K562 (cell line): ENCODE measurements around the gene SFT2D2. TPM values are rescaled to one million over a fixed set of nuclear protein-coding genes. Genes with fewer than 3 reads are reported as not detected.

Experiments used
- ATAC-seq: fragments of 200-7000 bp; cut with Tn5 transposase; 3 replicates; pipeline ENCODE4 v1.9.1; 2020; ENCODE audit warnings: moderate library complexity
- BruUV-seq: library from RNA; stranded (reverse); fragments of 400-500 nt; replicated peaks from 2 replicates; lab custom pipeline; 2021; lab: Mats Ljungman, UMichigan
- CTCF ChIA-PET: fragments of 300-600 bp; formaldehyde crosslinking; extraction: SDS; loops from one replicate; lab custom pipeline; 2021; ENCODE audit warnings: low intra/inter-chr PET ratio; lab: Yijun Ruan, JAX
- POLR2A ChIA-PET: fragments of 300-600, 350-650 bp; sonication (Branson Sonifier 250); formaldehyde crosslinking; extraction: SDS; loops from one replicate; lab custom pipeline; 2021; ENCODE audit warnings: antibody characterized with exemption, inconsistent platforms; lab: Yijun Ruan, JAX
- DNase-seq, 4 experiments: peaks; one replicate each; pipeline versions ENCODE4 v3.0.0 to v3.0.0-alpha.2; 2011 to 2018; ENCODE audit warnings: low spot score in 3 of 4, mixed read lengths in 3 of 4; ENCODE audit errors: extremely low read depth in 1 of 4
- FAIRE-seq: peaks from 2 replicates; lab custom pipeline; 2011; peaks lifted over from hg19 to GRCh38; lab: Jason Lieb, UNC
- H2AFZ ChIP-seq: 2 replicates; pipeline ENCODE4 v1.6.0; 2011; ENCODE audit warnings: low read depth, low read length, control low read depth, inconsistent platforms
- H3K27ac ChIP-seq: fragments of 200-600 bp; 3 replicates; pipeline ENCODE4 v1.8.0; 2011; ENCODE audit warnings: low read depth, mild to moderate bottlenecking, control low read depth, inconsistent platforms, low read length, moderate library complexity, mixed read lengths; ENCODE audit errors: extremely low read depth
- H3K27me3 ChIP-seq, 2 experiments: fragments of 300-600 bp in 1 of 2; 2 replicates in 1 of 2; 3 replicates in 1 of 2; pipeline versions ENCODE4 v1.6.0 to v1.8.0; 2011; ENCODE audit warnings: inconsistent platforms in 2 of 2, low read length in 2 of 2, mild to moderate bottlenecking in 1 of 2, mixed read lengths in 1 of 2, moderate library complexity in 1 of 2; ENCODE audit not compliant: control insufficient read depth in 2 of 2, insufficient read depth in 2 of 2
- H3K36me3 ChIP-seq: fragments of 300-600 bp; 3 replicates; pipeline ENCODE4 v1.8.0; 2011; ENCODE audit warnings: mild to moderate bottlenecking, low read length, inconsistent platforms; ENCODE audit not compliant: control insufficient read depth, insufficient read depth
- H3K4me1 ChIP-seq, 2 experiments: fragments of 200-600 bp in 1 of 2; replicated peaks in 1 of 2; 2 replicates in 1 of 2; 3 replicates in 1 of 2; pipeline versions ENCODE4 v1.5.1 to v1.8.0; 2011; ENCODE audit warnings: inconsistent platforms in 2 of 2, low read length in 2 of 2, mild to moderate bottlenecking in 1 of 2, mixed read lengths in 1 of 2, moderate library complexity in 1 of 2; ENCODE audit not compliant: control insufficient read depth in 2 of 2, insufficient read depth in 2 of 2
- H3K4me2 ChIP-seq: 2 replicates; pipeline ENCODE4 v1.6.1; 2011; ENCODE audit warnings: low read length, control low read depth, inconsistent platforms, mixed read lengths; ENCODE audit not compliant: insufficient read depth
- H3K4me3 ChIP-seq: fragments of 200-600 bp; sonication (generic), shearing (Covaris generic); 2 replicates; pipeline ENCODE4 v1.5.1; 2016; ENCODE audit warnings: control low read depth, inconsistent platforms
- H3K79me2 ChIP-seq: fragments of 200-600 bp; 3 replicates; pipeline ENCODE4 v1.8.0; 2011; ENCODE audit warnings: low read length, inconsistent platforms; ENCODE audit not compliant: control insufficient read depth, insufficient read depth
- H3K9ac ChIP-seq, 2 experiments: 2 replicates each; pipeline versions ENCODE4 v1.6.0 to v1.6.1; 2011; ENCODE audit warnings: low read depth in 2 of 2, low read length in 2 of 2, control low read depth in 1 of 2, inconsistent platforms in 1 of 2, mild to moderate bottlenecking in 1 of 2, mixed read lengths in 1 of 2; ENCODE audit not compliant: insufficient read depth in 1 of 2
- H3K9me1 ChIP-seq: one replicate; pipeline ENCODE4 v1.6.0; 2011; ENCODE audit warnings: inconsistent platforms, mild to moderate bottlenecking, low read length, moderate library complexity; ENCODE audit not compliant: control insufficient read depth, insufficient read depth
- H3K9me3 ChIP-seq: replicated peaks from 2 replicates; pipeline ENCODE4 v1.5.1; 2011; ENCODE audit warnings: low read depth, low read length, inconsistent platforms; ENCODE audit not compliant: control insufficient read depth, insufficient read depth
- H4K20me1 ChIP-seq: replicated peaks from 2 replicates; pipeline ENCODE4 v1.6.1; 2011; ENCODE audit warnings: low read length, inconsistent platforms, mixed read lengths; ENCODE audit not compliant: control insufficient read depth, insufficient read depth
- DEAF1 ChIP-seq: fragments of 450-650 bp; formaldehyde crosslinking; IDR thresholded peaks from 2 replicates; pipeline ENCODE4 v1.4.0; 2020; ENCODE audit warnings: mild to moderate bottlenecking, moderate library complexity
- FOXK2 ChIP-seq, 2 experiments: fragments of 450-650 bp; IDR thresholded peaks in 1 of 2; conservative IDR thresholded peaks in 1 of 2; 2 replicates each; pipeline ENCODE4 v1.6.1; 2016; ENCODE audit warnings: low read depth in 2 of 2, mild to moderate bottlenecking in 1 of 2
- FOXM1 ChIP-seq, 2 experiments: fragments of 450-650 bp in 1 of 2; sonication (generic) in 1 of 2; formaldehyde crosslinking in 1 of 2; IDR thresholded peaks; 2 replicates each; pipeline versions ENCODE4 v1.6.1 to v1.9.0; 2017 to 2022; ENCODE audit warnings: low read depth in 2 of 2, mild to moderate bottlenecking in 2 of 2, missing genetic modification reagents in 1 of 2, moderate library complexity in 1 of 2
- GMEB1 ChIP-seq: fragments of 250-450 bp; sonication (Bioruptor Pico); IDR thresholded peaks from 2 replicates; pipeline ENCODE4 v1.4.0; 2020; ENCODE audit warnings: mild to moderate bottlenecking
- HOMEZ ChIP-seq: fragments of 250-450 bp; sonication (Bioruptor Pico); IDR thresholded peaks from 2 replicates; pipeline ENCODE4 v1.4.0; 2020; ENCODE audit warnings: mild to moderate bottlenecking, moderate library complexity
- ILK ChIP-seq: fragments of 450-650 bp; IDR thresholded peaks from 2 replicates; pipeline ENCODE4 v1.6.1; 2016; ENCODE audit warnings: missing genetic modification characterization, low read depth, mild to moderate bottlenecking, missing compliant biosample characterization, moderate library complexity, borderline replicate concordance
- MCM3 ChIP-seq: fragments of 450-650 bp; IDR thresholded peaks from 2 replicates; pipeline ENCODE4 v1.6.1; 2016
- NCOA1 ChIP-seq: fragments of 450-650 bp; IDR thresholded peaks from 2 replicates; pipeline ENCODE4 v1.6.1; 2016; ENCODE audit warnings: low read depth
- TAF15 ChIP-seq: fragments of 200-400 bp; formaldehyde crosslinking; IDR thresholded peaks from 2 replicates; pipeline ENCODE4 v1.6.1; 2017; ENCODE audit warnings: mild to moderate bottlenecking, low read depth, low read length, moderate library complexity
- ZNF280B ChIP-seq: fragments of 250-450 bp; sonication (Bioruptor Pico); IDR thresholded peaks from 2 replicates; pipeline ENCODE4 v1.5.1; 2021; ENCODE audit warnings: mild to moderate bottlenecking
- ZNF707 ChIP-seq: fragments of 250-450 bp; sonication (Bioruptor Pico); conservative IDR thresholded peaks from 2 replicates; pipeline ENCODE4 v1.8.0; 2022; ENCODE audit warnings: inconsistent platforms, mild to moderate bottlenecking, moderate library complexity
- WGBS: fragments of 100-300 bp; shearing (Covaris generic); methylation state at CpG from one replicate; pipeline ENCODE4 v1.1.6; 2016; ENCODE audit warnings: low coverage, mixed read lengths; ENCODE audit not compliant: insufficient coverage; ENCODE audit errors: missing lambda C conversion rate; 5-methylcytosine and 5-hydroxymethylcytosine counted together
- in situ Hi-C: fragments of 300-500 bp; cut with MboI; formaldehyde crosslinking; loops from 4 replicates; pipeline ENCODE4 v1.15.0; 2018; ENCODE audit warnings: inconsistent platforms, mixed read lengths
- intact Hi-C: fragments of 100-400 bp; cut with micrococcal nuclease; formaldehyde crosslinking; loops from 2 replicates; pipeline ENCODE4 v1.14.2; 2022
- polyA plus RNA-seq, 8 experiments: library from polyadenylated mRNA; depleted of rRNA in 4 of 8; stranded (reverse) in 5 of 8; unstranded in 3 of 8; fragments of >200 nt; fragmentation: Nextera tagmentation in 2 of 8; fragmentation: Illumina TruSeq in 1 of 8; extraction: Ambion mirVana in 2 of 8; extraction: Trizol in 1 of 8; gene quantifications; 2 replicates each; pipeline versions ENCODE4 v1.2.1 to v1.2.3, GENCODE V29; 2011 to 2014; ENCODE audit warnings: inconsistent platforms in 1 of 8, missing spikeins in 1 of 8
- total RNA-seq, 7 experiments: library from RNA; depleted of rRNA in 6 of 7; stranded (reverse); fragments of >200 nt in 6 of 7; fragmentation: Illumina TruSeq in 2 of 7; extraction: Trizol in 2 of 7; gene quantifications; 2 replicates each; pipeline versions ENCODE4 v1.2.1 to v1.2.3, GENCODE V29; 2011 to 2021; ENCODE audit warnings: low replicate concordance in 1 of 7
- TF ChIP-seq, protein P1 (sequence below): fragments of 250-450 bp; sonication (Bioruptor Pico); IDR thresholded peaks from 2 replicates; pipeline ENCODE4 v1.8.0; 2022; ENCODE audit warnings: moderate library complexity, mild to moderate bottlenecking, inconsistent platforms

Gene SFT2D2
- total and polyA plus RNA-seq, 9 of the 15 experiments (the other 6 are each of a cell fraction or from before 2014, with no cell fraction given), result 3.4 to 50.1 (median 21.6) TPM

GRCh38 chr1:168281603-168282325 is 56.0 kb downstream of the SFT2D2 start:
- Histone ChIP-seq H3K36me3 (no peaks in the 10 kb centered on the region), H3K9me1 (no peaks in the 10 kb centered on the region), H3K4me3 (no peak overlapping the region), H3K4me2 (peak overlapping the region; percentile 13; the same call in 1 of the 2 replicates), H3K9me3 (no peaks in the 10 kb centered on the region), H3K4me1 (peaks cover 5 to 36% of the 10 kb centered on the region in 2 experiments; a peak in 4 of 5 replicates), H3K27me3 (no peaks in the 10 kb centered on the region), H3K9ac (no peak overlapping the region), H4K20me1 (peaks cover 10% of the 10 kb centered on the region; the same call in 1 of the 2 replicates), H2AFZ (no peak overlapping the region), H3K79me2 (no peaks in the 10 kb centered on the region), H3K27ac (no peak overlapping the region)
- peak; percentile 90 for FAIRE-seq
- peak; percentile 74 for ATAC-seq
- ChIA-PET POLR2A (interaction anchor here (0.6 to 2.8 kb wide), 3 partner anchors 12 to 28 kb away, joined by 3 to 14 read pairs (median 3); no protein-coding TSS in a partner anchor), CTCF (no interaction called here)
- DNase-seq, result peak; percentile 55 to 75 (median 57)
- WGBS, result 3% methylated on average over 11 of the region's 11 CpGs
- intact Hi-C loops, result no loop called here
- no TSS peak for BruUV-seq
- in situ Hi-C loops, result no loop called here
- no peak for TF ChIP-seq GMEB1 (CRISPR knock-in tag)
- TF ChIP-seq FOXK2 (conservative IDR thresholded peaks at IDR 0.05 in 1 of 2, IDR thresholded peaks at IDR 0.05 in 1 of 2; ENCODE audit: low read depth in 2 of 2), result peak in 1 of 2 experiments; percentile 33; a peak in 1 of 4 replicates
- TF ChIP-seq ZNF280B (CRISPR knock-in tag), result no peak
- no peak for TF ChIP-seq ZNF707 (CRISPR knock-in tag)
- TF ChIP-seq DEAF1 (CRISPR knock-in tag), result no peak
- peak; percentile 47; the same call in 1 of the 2 replicates for TF ChIP-seq NCOA1
- TF ChIP-seq TAF15, result no peak
- TF ChIP-seq, protein P1, sequence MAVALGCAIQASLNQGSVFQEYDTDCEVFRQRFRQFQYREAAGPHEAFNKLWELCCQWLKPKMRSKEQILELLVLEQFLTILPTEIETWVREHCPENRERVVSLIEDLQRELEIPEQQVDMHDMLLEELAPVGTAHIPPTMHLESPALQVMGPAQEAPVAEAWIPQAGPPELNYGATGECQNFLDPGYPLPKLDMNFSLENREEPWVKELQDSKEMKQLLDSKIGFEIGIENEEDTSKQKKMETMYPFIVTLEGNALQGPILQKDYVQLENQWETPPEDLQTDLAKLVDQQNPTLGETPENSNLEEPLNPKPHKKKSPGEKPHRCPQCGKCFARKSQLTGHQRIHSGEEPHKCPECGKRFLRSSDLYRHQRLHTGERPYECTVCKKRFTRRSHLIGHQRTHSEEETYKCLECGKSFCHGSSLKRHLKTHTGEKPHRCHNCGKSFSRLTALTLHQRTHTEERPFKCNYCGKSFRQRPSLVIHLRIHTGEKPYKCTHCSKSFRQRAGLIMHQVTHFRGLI (CRISPR knock-in tag), result no peak
- TF ChIP-seq HOMEZ (CRISPR knock-in tag), result no peak
- TF ChIP-seq MCM3, result no peak
- TF ChIP-seq ILK (tag), result no peak
- TF ChIP-seq FOXM1 (IDR thresholded peaks at IDR 0.05; ENCODE audit: low read depth), result peak; percentile 91
- no peak for TF ChIP-seq FOXM1 (CRISPR knock-in tag; IDR thresholded peaks at IDR 0.05; ENCODE audit: low read depth)
